Right renal cortex interstitium (tissue), 3 donors: ENCODE results near the gene RIMBP2. TPM values are rescaled to one million over a fixed set of nuclear protein-coding genes. Genes with fewer than 3 reads are reported as not detected.
A peak's percentile ranks its signal among the peaks of the same experiment; 100 is the strongest.
"Not testable (repeated sequence)": the region's sequence is repeated elsewhere in the genome, so short reads cannot be mapped to it uniquely, and the experiment has no call there.

Experiments
- DNase-seq, 3 donors: peaks; one replicate each; pipeline ENCODE4 v3.0.0-alpha.2; 2013; ENCODE audit warnings: low read depth in 3 of 3, low spot score in 2 of 3
- polyA plus RNA-seq, 3 donors: library from polyadenylated mRNA; unstranded; fragments of 120-200 nt; gene quantifications; one replicate each; pipeline ENCODE4 v1.2.1, GENCODE V29; 2013; ENCODE audit not compliant: insufficient read length in 3 of 3

Gene RIMBP2, protein sequence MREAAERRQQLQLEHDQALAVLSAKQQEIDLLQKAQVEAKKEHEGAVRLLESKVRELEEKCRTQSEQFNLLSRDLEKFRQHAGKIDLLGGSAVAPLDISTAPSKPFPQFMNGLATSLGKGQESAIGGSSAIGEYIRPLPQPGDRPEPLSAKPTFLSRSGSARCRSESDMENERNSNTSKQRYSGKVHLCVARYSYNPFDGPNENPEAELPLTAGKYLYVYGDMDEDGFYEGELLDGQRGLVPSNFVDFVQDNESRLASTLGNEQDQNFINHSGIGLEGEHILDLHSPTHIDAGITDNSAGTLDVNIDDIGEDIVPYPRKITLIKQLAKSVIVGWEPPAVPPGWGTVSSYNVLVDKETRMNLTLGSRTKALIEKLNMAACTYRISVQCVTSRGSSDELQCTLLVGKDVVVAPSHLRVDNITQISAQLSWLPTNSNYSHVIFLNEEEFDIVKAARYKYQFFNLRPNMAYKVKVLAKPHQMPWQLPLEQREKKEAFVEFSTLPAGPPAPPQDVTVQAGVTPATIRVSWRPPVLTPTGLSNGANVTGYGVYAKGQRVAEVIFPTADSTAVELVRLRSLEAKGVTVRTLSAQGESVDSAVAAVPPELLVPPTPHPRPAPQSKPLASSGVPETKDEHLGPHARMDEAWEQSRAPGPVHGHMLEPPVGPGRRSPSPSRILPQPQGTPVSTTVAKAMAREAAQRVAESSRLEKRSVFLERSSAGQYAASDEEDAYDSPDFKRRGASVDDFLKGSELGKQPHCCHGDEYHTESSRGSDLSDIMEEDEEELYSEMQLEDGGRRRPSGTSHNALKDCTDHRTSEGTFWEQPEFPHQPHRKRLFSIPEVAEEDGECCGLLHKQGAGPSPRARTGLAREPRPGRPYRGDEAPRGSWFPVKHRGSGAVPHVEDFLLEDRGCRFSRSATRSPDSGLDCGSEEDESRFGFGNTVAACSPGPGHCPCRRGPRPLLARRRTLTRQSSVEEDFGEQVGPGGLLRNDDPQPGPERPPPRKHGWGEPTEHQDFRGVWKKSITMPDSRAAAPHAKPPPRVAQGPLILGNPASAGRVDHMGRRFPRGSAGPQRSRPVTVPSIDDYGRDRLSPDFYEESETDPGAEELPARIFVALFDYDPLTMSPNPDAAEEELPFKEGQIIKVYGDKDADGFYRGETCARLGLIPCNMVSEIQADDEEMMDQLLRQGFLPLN (N-terminal part only)
- polyA plus RNA-seq, result 10 to 100 TPM; 10.7 to 17.7 (median 16.6) TPM

DNA sequence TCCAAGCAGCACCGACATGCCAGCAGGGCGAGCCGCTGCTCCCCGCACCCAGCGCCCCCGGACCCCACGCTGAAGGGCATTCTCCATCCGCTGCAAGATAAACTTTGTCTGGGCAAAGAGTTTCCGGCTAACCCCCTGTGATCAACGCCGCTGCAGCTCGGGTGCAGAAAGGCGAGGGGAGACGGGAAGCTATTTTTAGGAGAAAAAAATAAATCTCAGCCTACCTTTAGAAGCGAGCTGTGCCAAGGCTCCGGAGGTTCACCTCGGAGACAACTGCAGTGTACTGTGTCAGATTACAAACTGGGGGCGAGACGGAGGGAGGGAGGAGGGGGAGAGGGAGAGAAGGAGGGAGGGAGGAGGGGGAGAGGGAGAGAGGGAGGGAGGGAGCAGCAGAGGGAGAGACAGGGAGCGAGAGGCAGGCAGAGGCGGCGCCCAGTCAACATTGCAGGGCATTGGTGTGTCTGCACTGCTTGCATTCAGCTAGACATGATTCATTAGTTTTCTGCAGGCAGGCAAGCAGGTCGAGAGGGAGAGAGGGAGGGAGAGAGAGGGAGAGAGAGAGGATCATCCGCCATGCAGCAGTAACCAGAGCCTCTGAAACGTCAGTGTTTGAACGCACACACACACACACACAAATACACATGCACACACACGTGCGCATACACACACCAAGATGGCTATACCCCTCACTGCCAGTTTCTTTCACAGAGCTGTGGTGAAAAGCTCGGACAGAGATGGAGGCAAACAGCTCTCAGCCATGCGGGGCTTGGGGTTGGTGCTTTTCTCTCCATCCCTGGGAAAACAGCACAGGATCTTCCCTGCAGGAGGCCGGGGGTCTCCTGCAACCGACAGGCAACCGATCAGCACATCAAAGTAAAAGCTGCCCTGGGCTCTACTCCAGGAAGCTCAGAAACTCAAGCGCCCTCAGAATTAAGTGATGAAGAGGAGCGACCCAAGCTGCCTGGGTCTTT is at the start of gene RIMBP2:
TSS of gene RIMBP2 (minus strand) at position 302 of the 971 bp plus-strand sequence. CDS start 237,286 bp downstream, outside the sequence.
- DNase-seq, result peak; percentile 56 to 71 (median 62)

GRCh38 chr12:130765186-130765659 is 49.1 kb upstream of the RIMBP2 start:
- DNase-seq, result no peak

DNA sequence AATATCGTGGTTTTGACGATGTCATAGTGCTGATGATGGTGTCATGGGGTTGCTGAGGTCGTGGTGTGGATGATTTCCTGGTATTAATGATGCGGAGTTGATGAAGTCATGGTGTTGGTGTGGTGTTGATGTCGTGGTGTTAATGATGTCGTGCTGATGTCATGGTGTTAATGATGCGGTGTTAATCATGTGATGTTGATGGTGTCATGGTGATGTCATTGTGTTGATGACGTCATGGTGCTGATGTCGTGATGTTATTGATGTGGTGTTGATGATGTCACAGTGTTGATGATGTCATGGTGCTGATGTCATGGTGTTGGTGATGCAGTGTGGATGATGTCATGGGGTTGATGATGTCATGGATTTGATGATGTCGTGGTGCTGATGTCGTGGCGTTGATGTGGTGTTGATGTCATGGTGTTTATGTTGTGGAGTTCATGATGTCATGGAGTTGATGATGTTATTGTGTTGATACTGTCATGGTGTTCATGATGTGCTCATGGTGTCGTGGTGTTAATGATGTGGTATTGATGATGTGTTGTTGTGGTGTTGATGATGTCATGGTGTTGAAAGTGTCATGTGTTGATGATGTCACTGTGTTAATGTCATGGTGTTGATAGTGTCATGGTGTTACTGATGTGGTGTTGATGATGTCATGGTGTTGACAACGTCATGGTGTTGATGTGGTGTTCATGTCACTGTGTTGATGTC is 48.5 kb upstream of the RIMBP2 start:
- DNase-seq, result no peak

- DNase-seq, result no peak
Observed at GRCh38 chr12:130764073-130764472, 48.0 kb upstream of the RIMBP2 start.

DNA sequence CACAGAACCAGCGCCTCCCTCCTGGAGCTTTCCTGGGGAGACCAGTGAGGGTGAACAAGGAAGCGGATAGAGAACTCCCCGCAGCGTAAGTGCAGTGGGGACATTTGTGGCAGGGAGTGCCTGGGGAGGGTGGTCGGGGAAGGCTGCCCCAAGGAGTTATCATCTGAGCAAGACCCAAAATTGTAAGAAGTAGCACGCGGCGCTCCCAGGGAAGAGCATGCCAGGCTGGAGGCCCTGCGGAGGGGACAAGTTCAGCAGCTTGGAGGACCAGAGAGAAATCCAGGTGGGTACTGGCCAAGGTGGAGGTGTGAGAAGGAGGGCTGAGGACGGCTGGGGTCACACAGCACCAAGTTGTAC is 46.2 kb upstream of the RIMBP2 start:
- DNase-seq, result no peak

- no peak for DNase-seq
Observed at GRCh38 chr12:130761537-130762318, 45.6 kb upstream of the RIMBP2 start.

- no peak for DNase-seq
Observed at GRCh38 chr12:130754234-130754901, 38.3 kb upstream of the RIMBP2 start.

DNA sequence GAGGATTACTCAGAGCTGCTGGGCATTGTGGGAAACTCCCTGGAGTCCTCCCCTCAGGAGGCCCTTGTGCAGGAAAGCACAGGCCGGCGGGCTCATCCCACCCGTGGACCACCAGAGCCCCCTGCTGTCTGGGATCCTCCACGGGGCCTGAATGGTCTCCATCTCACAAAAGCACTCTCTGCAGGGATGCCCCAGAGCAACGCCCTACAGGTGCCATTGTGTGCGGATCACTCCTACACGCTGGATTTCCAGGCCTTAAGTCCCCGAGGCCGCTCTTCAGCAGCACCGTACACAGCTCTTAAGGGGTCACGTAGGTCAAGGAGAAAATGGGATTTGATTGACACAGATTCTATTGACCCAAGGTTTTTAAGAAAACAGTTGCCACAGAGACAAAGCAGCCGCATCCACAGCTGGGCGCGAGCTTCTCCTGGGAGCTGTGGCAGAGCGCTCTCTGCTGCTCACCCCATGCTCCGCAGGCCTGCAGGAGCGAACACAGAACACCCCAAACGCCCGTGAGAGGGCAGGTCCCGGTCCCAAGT is 36.7 kb upstream of the RIMBP2 start:
- DNase-seq, result no peak

DNA sequence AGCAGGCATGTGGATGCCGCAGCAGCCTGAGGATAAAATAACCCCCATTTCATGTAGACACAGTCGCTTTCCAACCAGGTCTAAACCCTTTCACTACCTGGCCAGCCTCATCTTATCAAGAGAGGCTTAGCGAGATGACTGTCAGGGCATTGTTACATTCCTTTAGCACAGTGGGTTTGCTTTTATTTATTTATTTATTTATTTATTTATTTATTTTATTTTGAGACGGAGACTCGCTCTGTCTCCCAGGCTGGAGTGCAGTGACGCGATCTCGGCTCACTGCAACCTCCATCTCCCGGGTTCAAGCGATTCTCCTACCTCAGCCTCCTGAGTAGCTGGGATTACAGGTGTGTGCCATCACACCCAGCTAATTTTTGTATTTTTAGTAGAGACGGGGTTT is 35.9 kb upstream of the RIMBP2 start:
- not testable (repeated sequence) for DNase-seq

DNA sequence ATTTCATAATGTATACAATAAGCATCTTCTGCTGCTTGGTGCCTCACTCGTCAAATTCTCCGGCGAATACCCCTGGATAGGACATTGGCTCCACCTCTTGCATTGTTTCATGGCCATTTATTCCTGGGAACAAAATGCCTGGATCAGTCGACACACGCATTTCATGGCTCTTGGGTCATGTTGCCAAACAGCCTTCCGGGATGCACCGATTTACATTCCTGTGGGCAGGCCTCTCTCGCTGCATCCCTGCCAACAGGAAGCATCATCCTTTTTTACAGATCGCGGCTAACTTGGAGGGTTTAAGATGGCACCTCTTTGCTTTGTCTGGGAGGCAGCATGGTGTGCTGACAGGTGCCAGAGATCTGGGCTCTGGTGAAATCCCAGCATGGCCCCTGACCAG is 32.7 kb upstream of the RIMBP2 start:
- DNase-seq, result no peak

DNA sequence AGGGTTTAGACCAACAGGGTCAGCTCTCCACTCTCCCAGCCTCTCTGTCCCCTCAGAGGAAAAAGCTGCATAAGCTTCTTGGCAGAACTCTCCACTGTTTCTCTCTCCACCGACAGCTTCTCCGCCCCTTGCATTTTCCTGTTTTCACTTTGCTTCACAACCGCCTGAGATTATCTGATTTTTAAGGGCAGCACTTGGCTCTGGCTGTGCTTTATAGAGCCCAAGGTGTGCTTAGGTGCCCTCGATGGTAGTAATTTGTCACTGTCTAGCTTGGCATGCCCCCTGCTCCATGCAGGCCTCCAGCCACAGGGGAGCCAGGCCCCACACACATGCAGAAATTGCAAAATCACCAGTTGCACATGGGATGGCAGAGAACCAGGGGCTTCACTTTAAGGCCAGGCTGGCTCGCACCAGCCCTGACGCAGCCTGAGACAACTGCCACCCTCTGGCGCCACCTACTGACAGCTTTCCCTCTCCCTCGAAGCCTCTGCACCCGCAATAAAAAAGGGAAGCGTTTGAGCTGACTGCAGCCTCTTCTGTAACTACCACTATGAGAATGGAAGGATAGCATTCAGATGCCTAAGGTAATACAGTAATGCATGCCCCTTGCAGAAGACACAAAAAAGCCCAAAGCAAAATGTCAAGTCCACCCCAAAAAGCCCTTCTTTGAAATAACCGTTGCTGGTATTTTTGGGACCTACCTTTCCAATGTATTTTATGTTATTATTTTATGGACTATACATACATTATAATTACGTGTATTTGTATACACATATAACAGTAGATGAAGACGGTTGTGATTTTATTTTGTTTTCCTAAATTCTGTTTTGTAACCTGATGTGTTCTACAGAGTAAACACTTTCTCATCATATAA is 32.0 kb upstream of the RIMBP2 start:
- DNase-seq, result peak; percentile 55 to 74 (median 63)

GRCh38 chr12:130746546-130746945 is 30.4 kb upstream of the RIMBP2 start:
- no peak for DNase-seq

- no peak for DNase-seq
Observed at GRCh38 chr12:130745921-130746320, 29.8 kb upstream of the RIMBP2 start.

GRCh38 chr12:130744274-130744673 is 28.2 kb upstream of the RIMBP2 start:
- DNase-seq, result no peak

- DNase-seq, result no peak
Observed at GRCh38 chr12:130743606-130744005, 27.5 kb upstream of the RIMBP2 start.

- DNase-seq, result no peak
Observed at GRCh38 chr12:130743176-130743575, 27.1 kb upstream of the RIMBP2 start.
